SK-N-MC (cell line): ENCODE results near the gene TNIP1.

Source experiments
- EZH2 ChIP-seq: fragments of 200-600 bp; sonication (generic); IDR thresholded peaks from one replicate; pipeline ENCODE4 v1.6.1; 2017; ENCODE audit warnings: antibody characterized with exemption
- POLR2AphosphoS5 ChIP-seq: IDR thresholded peaks from 2 replicates; pipeline ENCODE4 v1.6.1; 2012; ENCODE audit warnings: mild to moderate bottlenecking, low read depth, low read length, borderline replicate concordance

- no peak for TF ChIP-seq POLR2AphosphoS5
- no peak for TF ChIP-seq EZH2
Observed at GRCh38 chr5:151071848-151072629, 8.8 kb downstream of the TNIP1 start.
